Breast epithelium (tissue), 4 donors: ENCODE results near the gene PUM1. TPM values are rescaled to one million over a fixed set of nuclear protein-coding genes. Genes with fewer than 3 reads are reported as not detected.

Experiments
- DNase-seq, 2 donors: peaks; one replicate each; pipeline ENCODE4 v3.0.0-alpha.2; 2019; ENCODE audit warnings: low spot score in 2 of 2
- H3K27ac ChIP-seq, 2 donors: fragments of 200-600 bp; sonication (generic) in 1 of 2; one replicate each; pipeline ENCODE4 v1.5.1; 2016 to 2019; ENCODE audit warnings: mild to moderate bottlenecking in 1 of 2
- H3K27me3 ChIP-seq, 2 donors: fragments of 200-600 bp; sonication (generic) in 1 of 2; one replicate each; pipeline versions ENCODE4 v1.5.1 to v1.6.0; 2017 to 2019; ENCODE audit warnings: control low read depth in 1 of 2, mild to moderate bottlenecking in 1 of 2
- H3K36me3 ChIP-seq: fragments of 200-600 bp; one replicate; pipeline ENCODE4 v1.5.1; 2019
- H3K4me1 ChIP-seq, 2 donors: fragments of 200-600 bp; sonication (generic); one replicate each; pipeline ENCODE4 v1.5.1; 2016 to 2019; ENCODE audit warnings: control low read depth in 1 of 2
- H3K4me3 ChIP-seq, 3 donors: fragments of 200-600 bp; sonication (generic); 1 replicate in 2 of 3; 2 replicates in 1 of 3; pipeline ENCODE4 v1.5.1; 2016 to 2019; ENCODE audit warnings: mild to moderate bottlenecking in 3 of 3, moderate library complexity in 2 of 3
- H3K9me3 ChIP-seq, 2 donors: fragments of 200-600 bp; sonication (generic) in 1 of 2; one replicate each; pipeline ENCODE4 v1.5.1; 2016 to 2019; ENCODE audit warnings: control low read depth in 1 of 2
- POLR2A ChIP-seq: fragments of 450-650 bp; IDR thresholded peaks from one replicate; pipeline ENCODE4 v1.6.1; 2016; ENCODE audit warnings: antibody characterized with exemption, mild to moderate bottlenecking, moderate library complexity
- POLR2AphosphoS5 ChIP-seq, 3 donors: sonication (generic); formaldehyde crosslinking; IDR thresholded peaks; one replicate each; pipeline ENCODE4 v1.6.1; 2017; ENCODE audit warnings: antibody characterized with exemption in 3 of 3
- intact Hi-C: fragments of 100-400 bp; cut with DNase I; formaldehyde crosslinking; loops from one replicate; pipeline ENCODE4 v1.15.1; 2023; ENCODE audit warnings: low total_unique reads
- total RNA-seq, 3 donors: library from RNA; depleted of rRNA; stranded (reverse); fragments of >200 nt; gene quantifications; one replicate each; pipeline ENCODE4 v1.1.0, GENCODE V29; 2016
- TF ChIP-seq, protein P1 (sequence below), 3 donors: fragments of 450-650 bp; IDR thresholded peaks; one replicate each; pipeline ENCODE4 v1.5.1; 2016 to 2017; ENCODE audit warnings: antibody characterized with exemption in 3 of 3, mild to moderate bottlenecking in 3 of 3, moderate library complexity in 3 of 3

PUM1 gene
- total RNA-seq, 3 donors from 2014 or later, result 93.8 to 149 (median 116) TPM

DNA sequence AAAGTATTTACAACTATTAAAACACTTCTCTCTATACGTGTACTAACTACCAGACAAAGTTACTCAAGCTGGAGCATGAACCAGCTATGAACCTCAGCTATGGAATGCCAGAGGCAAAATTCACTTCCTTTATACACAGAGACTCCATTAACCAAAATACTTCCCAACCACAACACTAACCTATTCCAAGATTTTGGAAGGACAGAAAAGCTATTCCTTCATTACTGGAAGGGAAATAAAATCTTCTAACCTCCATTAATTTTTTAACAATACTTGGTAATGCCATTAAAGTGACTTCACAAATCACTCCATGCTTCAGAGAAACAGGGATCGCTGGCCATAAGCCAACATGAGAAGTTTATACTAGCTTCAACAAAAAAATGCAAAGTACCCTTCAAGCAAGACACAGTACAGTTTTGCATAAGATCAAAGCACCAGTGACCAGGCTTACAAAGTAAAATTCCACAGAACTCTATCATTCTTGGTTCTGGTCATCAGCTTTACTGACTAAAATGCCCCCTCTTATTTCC lies 58.0 kb downstream of the PUM1 start:
- TF ChIP-seq POLR2A, result no peak
- TF ChIP-seq POLR2AphosphoS5 (IDR thresholded peaks at IDR 0.05), result no peak
- TF ChIP-seq, protein P1, sequence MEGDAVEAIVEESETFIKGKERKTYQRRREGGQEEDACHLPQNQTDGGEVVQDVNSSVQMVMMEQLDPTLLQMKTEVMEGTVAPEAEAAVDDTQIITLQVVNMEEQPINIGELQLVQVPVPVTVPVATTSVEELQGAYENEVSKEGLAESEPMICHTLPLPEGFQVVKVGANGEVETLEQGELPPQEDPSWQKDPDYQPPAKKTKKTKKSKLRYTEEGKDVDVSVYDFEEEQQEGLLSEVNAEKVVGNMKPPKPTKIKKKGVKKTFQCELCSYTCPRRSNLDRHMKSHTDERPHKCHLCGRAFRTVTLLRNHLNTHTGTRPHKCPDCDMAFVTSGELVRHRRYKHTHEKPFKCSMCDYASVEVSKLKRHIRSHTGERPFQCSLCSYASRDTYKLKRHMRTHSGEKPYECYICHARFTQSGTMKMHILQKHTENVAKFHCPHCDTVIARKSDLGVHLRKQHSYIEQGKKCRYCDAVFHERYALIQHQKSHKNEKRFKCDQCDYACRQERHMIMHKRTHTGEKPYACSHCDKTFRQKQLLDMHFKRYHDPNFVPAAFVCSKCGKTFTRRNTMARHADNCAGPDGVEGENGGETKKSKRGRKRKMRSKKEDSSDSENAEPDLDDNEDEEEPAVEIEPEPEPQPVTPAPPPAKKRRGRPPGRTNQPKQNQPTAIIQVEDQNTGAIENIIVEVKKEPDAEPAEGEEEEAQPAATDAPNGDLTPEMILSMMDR (IDR thresholded peaks at IDR 0.05), result no peak
- H3K4me3 ChIP-seq, result peak overlapping the region in 1 of 3 donors; percentile 0
- H3K27ac ChIP-seq, result peak overlapping the region; percentile 29 to 73
- H3K9me3 ChIP-seq, result no peaks in the 10 kb centered on the region
- DNase-seq, result no peak
- H3K36me3 ChIP-seq, result no peaks in the 10 kb centered on the region
- H3K27me3 ChIP-seq, result no peaks in the 10 kb centered on the region
- intact Hi-C loops, result no loop called here
- H3K4me1 ChIP-seq, result peaks cover 0 to 6% of the 10 kb centered on the region in 2 donors

DNA sequence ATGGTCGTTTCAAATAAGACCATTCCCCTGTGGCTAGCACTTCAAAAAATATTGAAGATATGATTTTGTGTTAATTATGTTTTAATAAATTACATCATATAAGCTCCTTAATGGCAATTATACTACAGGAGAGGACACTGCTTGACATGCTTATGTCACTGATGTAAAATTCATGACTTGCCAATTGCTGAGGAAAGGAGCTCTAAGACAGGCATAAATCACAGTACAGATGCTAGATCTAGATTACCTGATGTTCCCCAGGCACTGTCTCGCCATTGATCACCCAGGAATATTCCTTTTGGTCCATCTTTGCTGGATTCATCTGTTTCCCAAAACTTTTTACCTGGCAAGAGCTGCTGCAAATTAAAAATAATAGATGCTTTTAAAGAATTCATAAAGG lies 58.8 kb downstream of the PUM1 start:
- peaks cover 0 to 3% of the 10 kb centered on the region in 2 donors for H3K4me1 ChIP-seq
- H3K9me3 ChIP-seq, result no peaks in the 10 kb centered on the region
- H3K27me3 ChIP-seq, result no peaks in the 10 kb centered on the region
- no peak overlapping the region for H3K4me3 ChIP-seq
- peak overlapping the region; percentile 29 to 73 for H3K27ac ChIP-seq
- intact Hi-C loops, result no loop called here
- no peaks in the 10 kb centered on the region for H3K36me3 ChIP-seq
- TF ChIP-seq POLR2A (no peak), POLR2AphosphoS5 (IDR thresholded peaks at IDR 0.05) (no peak)
- TF ChIP-seq, protein P1 (IDR thresholded peaks at IDR 0.05), result no peak
- DNase-seq, result no peak

DNA sequence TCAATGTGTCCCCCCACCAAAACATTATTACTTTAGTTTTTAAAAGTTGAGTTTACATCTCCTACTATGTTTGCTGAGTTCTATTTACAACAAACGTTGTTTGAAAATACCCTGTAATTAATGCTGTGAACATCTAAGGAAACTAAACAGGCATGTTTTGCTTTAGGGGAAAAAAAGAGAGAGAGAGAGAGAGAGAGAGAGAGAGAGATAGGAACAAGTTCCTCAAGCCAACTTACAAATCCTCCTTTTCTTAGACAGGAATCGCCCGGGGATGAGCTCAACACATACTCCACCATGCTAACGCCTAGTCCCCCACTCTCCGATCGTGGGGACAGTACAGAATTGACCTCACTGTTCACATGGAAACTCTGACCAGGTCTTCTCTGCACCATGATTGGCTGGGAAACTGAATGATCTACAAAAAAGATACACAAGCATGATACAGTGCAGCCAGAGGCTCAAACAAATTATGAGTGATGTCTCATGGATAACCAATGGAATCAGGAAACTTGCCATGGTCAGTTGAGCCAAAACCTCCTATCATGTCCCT lies 59.8 kb downstream of the PUM1 start:
- Histone ChIP-seq H3K4me1 (no peaks in the 10 kb centered on the region), H3K36me3 (no peaks in the 10 kb centered on the region), H3K4me3 (no peak overlapping the region), H3K27ac (peak overlapping the region in 1 of 2 donors; percentile 73), H3K27me3 (no peaks in the 10 kb centered on the region), H3K9me3 (no peaks in the 10 kb centered on the region)
- no peak for TF ChIP-seq POLR2A
- TF ChIP-seq, protein P1 (IDR thresholded peaks at IDR 0.05), result no peak
- TF ChIP-seq POLR2AphosphoS5 (IDR thresholded peaks at IDR 0.05), result no peak
- no peak for DNase-seq
- intact Hi-C loops, result no loop called here

DNA sequence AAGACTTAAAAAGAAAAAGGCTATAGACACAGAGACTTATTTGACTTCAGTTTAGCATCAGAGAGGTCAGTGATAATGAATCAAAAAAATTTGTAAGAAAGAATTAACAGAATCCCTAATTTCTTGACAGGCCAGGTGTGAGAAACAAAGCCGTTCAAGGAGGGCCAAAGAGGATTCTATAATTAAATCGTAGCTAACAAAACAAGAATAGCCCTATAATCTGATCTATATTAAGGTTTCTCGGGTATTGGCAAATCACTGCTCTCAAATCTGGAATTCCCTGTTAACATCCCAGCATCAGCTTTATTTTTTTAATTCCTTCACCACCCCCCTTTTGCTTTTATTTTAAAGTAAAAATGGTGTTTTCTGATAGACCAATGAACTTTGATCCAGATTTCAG lies 60.3 kb downstream of the PUM1 start:
- H3K4me1 ChIP-seq, result no peaks in the 10 kb centered on the region
- H3K27me3 ChIP-seq, result no peaks in the 10 kb centered on the region
- H3K4me3 ChIP-seq, result no peak overlapping the region
- no peaks in the 10 kb centered on the region for H3K9me3 ChIP-seq
- H3K36me3 ChIP-seq, result no peaks in the 10 kb centered on the region
- intact Hi-C loops, result no loop called here
- no peak for DNase-seq
- peak overlapping the region in 1 of 2 donors; percentile 73 for H3K27ac ChIP-seq
- TF ChIP-seq POLR2AphosphoS5 (IDR thresholded peaks at IDR 0.05) (no peak), POLR2A (no peak)
- TF ChIP-seq, protein P1 (IDR thresholded peaks at IDR 0.05), result no peak

DNA sequence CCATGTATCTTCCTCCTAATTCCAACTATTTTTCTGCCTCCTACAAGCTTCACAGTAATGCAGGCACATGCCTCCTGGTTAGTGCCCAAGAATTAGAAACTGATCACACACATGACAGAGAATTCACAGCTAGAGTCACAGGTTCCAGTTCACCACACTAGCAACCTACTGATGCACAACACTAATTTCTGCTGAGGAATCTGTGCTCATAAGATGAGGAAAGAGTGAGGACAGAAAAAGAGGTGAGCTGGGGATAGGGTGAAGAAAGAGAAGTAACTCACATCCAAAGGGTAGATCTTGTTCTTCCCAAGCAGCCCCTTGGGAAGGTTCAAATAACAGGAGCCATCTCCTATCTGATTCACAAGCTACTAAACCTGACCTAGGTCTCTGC lies 61.3 kb downstream of the PUM1 start:
- no peak for DNase-seq
- Histone ChIP-seq H3K4me3 (no peak overlapping the region), H3K27ac (peak overlapping the region in 1 of 2 donors; percentile 73), H3K27me3 (no peaks in the 10 kb centered on the region), H3K36me3 (no peaks in the 10 kb centered on the region), H3K4me1 (no peaks in the 10 kb centered on the region), H3K9me3 (no peaks in the 10 kb centered on the region)
- intact Hi-C loops, result no loop called here
- TF ChIP-seq POLR2A, result no peak
- TF ChIP-seq, protein P1 (IDR thresholded peaks at IDR 0.05), result no peak
- no peak for TF ChIP-seq POLR2AphosphoS5 (IDR thresholded peaks at IDR 0.05)
